GM19397 (cell line): ENCODE data around the gene KCNC4.
A peak's percentile ranks its signal among the peaks of the same experiment; 100 is the strongest.

Source experiments
- ATAC-seq: cut with Tn5 transposase; IDR thresholded peaks from one replicate; pipeline ENCODE4 v1.9.1; 2021; ENCODE audit warnings: mild to moderate bottlenecking, moderate library complexity; ENCODE audit not compliant: unreplicated experiment

The KCNC4 gene

DNA sequence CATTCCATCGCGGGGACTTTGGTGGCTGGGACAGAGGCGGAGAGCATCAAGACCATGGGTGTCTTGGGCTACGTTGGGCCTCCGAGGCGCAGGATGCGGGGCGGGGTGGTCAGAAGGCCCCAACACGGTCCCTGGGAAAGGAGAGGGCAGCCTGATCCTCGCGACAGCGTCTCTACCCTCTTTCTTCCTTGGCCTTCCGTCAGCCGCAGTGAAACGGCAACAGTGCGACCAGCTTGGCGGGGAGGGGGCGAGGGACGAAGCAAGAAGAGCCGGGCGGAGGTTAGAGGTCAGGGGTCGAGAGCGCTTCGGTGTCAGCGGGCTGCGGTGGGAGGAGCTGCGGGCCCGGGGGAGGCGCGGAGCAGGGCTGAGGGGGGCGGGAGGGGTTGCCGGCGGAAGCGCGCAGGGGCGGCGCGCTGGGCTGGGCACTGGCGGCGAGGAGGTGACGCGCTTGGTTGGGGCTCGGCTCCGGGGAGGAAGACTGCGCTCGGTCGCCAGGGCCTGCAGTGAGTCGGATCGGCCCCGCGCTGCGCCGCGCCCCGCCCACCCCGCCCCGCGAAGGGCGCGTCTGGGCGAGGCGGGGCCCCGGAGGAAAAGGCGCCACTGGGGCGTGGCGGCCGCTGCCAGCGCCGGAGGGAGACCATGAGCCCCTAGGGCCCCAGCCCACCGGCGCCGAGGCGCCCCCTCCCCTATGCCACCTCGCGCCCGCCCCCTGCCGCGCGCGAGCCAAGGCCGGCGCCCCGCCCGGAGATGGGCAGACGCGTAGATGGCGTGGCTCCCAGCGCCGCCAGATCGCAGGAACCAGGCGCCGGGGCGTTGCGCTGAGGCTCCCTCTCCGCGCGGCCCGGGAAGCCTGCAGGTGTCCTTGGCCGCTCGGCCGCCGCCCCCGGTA, at the start of gene KCNC4:
Gene KCNC4, plus strand, starts transcription at position 600 of the 889 bp plus-strand sequence. CDS start 1,186 bp downstream, outside the sequence.
- ATAC-seq, result peak; percentile 87

DNA sequence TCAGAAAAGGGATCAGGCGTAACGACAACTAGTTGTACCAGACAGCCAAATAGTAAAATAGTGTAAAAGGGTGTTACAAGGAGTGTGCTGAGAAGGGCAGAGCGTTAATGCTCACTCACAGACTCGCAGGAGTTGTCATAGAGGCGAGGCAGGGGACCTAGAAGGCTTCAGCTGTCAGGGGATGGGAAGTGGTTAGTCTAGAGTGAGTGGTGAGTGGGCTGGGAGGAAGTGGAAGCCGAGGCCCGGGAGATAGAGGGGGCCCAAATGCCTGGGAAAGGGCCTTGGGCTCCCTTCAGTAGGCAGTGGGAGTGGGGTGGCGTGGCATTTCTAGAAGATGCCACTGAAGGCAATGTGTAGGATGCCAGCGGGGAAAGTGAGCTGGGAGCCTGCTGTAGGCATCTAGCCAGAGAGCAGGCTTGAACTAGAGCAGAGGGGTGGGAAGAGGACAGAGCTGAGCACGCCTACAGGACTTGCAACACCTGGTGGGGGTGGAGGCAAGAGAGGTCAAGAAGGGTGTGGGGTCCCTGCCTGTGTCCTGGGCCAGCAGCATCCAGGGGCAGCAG, 49.5 kb upstream of the KCNC4 start:
- ATAC-seq, result no peak

DNA sequence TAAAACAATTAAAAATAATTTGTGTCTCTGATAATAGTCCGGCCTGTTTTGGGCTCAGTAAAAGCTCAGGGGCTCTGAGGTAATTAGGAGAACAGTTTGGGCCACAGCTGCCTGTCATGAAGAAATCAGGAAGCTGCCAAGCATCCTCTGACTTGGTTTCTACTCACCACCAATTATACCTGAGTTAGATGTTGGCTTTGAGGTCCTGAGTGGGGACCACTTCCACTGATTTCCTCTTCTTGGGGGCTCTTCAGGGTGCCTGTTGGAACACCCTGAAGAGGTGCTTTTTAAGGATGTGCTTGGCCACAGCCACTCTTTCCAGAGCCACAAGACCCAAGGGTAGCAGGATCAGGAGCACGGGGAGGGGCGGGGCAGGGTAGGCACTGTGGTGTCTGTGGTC, 48.9 kb upstream of the KCNC4 start:
- no peak for ATAC-seq

DNA sequence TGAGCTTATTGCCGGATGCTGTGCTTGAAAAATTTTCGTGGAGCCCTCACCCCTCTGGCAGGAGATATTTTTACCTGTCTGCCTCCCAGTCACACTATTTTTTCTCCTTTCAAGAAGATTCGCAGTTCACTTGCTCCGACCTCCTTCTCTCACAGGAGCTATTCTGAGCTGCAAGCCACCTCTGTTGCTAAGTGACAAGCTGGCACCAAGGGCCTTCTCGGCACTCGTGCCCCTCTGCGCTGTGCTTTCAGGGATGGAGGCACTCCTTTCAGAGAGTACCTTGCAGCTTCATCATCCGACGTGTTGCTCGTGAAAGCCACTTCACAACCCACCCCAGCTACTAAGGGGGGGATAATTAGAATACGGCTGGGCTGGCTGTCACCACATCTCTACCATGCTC, 48.3 kb upstream of the KCNC4 start:
- ATAC-seq, result no peak

DNA sequence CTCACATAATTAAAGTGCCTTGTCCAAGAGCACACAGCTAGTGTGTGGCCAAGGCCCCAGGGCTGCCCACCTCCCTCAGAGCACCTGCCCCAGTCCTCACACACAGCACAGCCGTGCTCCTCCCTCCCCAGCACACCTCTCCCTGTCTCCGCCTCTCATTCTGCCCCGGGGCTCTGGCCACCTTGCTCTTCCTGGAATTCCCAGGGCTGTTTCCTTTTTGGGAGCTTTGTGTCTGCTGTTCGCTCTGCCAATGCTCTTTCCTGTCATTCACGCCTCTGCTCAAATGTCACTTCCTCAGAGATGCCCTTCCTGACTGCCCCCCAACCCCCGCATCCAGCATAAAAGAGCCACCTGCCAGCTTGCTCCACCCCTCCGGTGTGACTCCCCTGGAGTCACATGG, 46.5 kb upstream of the KCNC4 start:
- no peak for ATAC-seq

DNA sequence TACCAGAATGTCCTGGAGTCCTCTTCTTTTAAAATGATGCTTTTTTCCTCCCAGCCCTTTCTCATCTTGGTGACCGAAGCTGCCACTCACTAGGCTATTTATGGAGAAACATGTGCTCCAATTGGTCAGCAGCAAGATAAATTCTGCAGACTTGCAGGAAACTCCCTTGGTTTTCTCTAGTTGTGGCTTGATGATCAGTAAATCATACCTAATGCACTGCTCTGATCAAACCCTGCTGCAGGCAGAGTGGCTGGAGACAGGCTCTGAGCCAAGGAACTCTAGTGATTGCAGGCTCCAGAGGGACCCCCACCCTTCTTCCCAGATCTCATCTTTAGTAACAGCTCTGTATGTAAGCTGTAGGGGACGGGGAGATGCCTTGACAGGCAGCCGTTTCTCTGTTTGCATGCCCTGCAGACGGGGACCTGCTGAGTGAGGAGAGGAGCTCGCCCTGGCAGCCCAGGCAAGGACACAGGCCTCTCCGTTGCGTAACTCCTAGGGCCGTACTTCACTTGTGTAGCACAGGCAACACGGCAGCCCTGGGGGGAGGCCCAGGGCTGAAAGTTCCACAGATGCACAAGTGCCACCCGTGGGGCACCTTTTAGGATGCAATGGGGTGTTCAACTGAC, 45.3 kb upstream of the KCNC4 start:
- ATAC-seq, result no peak

DNA sequence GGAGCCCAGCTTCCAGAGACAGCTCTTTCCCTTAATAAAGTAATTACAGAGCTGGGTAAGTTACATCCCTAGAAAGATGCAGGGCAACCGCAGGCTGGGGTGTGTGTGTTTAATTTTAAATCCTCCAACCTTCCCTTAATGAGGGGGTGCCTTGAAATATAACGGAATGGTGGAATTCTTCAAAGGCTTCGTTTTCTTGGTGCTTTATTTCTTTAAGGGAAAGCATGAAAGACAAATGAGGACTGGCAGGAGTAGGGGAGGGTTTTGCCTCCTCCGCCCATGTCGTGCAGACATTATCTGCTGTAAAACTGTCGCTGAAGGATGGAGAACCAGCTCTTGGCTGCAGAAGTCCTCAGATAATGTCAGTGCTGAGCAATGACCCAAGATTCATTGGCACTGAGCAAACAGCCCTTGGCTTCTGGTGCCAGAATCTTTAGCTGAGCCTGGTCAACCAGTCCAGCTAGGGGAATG, 44.3 kb upstream of the KCNC4 start:
- no peak for ATAC-seq

DNA sequence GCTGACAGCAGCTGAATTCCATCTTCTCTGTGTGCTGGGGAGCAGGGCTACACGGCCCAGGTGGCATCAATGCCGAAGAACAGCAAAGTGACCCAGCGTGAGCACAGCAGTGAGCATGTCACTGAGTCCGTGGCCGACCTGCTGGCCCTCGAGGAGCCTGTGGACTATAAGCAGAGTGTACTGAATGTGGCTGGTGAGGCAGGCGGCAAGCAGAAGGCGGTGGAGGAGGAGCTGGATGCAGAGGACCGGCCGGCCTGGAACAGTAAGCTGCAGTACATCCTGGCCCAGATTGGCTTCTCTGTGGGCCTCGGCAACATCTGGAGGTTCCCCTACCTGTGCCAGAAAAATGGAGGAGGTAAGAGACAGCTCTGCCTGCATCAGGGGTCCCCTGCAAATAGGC, 43.3 kb upstream of the KCNC4 start:
- ATAC-seq, result no peak

DNA sequence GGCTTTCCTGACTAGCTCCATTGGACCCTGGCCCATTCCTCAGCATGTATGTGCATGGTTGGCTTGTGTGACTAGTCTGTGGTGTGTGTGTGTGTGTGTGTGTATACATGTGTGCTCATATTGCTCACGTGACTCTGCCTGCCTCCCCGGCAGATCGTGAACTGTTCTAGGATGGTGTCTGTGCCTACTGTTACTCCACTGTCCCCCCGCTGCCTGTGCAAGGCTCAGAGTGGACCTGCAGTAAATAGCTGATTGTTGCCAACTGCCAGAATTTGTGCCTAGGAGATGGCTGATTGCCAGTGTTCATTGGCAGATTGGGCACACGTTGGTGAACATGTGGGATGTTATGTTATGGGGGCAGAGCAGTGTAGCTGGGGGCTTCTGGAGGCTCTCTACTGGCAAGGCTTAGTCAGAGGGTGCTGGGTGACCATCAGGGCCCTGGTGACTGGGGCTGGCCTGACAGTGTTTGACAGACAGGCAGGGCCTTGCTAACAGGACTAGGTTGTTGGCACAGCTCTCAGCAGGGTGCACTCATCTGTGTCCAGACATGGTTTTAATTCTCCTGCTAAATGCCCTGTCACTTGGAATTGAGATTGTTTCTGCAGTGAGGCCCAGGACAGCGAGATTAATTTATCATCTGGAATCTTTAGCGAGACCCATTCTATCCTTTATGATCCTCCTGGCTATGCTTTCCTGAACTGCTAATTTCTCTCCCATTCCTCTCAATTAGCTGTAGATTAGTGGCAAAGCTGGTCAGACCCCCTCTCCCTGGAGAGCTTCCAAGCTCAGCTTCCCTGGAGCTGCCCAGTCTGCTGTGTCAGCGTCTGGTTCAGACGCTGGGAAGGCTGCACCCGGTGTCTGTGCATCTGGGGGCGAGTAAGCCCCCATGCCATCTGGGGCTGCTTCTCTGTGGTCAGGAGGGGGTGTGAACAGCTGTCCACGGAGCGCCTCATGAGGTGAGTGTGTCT, 39.1 kb upstream of the KCNC4 start:
- ATAC-seq, result no peak

DNA sequence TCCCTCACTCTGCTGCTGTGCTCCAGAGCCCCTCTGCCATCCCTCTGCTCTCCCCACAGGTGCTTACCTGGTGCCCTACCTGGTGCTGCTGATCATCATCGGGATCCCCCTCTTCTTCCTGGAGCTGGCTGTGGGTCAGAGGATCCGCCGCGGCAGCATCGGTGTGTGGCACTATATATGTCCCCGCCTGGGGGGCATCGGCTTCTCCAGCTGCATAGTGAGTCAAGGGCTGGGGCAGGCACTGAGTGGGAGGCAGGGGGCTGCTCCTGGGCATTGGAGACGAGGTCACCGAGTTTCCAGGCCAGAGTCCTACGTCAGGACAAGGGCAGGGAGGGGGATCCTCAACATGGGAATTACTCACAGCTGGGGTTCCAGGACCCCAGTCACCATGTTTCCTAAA, 38.1 kb upstream of the KCNC4 start:
- ATAC-seq, result no peak

DNA sequence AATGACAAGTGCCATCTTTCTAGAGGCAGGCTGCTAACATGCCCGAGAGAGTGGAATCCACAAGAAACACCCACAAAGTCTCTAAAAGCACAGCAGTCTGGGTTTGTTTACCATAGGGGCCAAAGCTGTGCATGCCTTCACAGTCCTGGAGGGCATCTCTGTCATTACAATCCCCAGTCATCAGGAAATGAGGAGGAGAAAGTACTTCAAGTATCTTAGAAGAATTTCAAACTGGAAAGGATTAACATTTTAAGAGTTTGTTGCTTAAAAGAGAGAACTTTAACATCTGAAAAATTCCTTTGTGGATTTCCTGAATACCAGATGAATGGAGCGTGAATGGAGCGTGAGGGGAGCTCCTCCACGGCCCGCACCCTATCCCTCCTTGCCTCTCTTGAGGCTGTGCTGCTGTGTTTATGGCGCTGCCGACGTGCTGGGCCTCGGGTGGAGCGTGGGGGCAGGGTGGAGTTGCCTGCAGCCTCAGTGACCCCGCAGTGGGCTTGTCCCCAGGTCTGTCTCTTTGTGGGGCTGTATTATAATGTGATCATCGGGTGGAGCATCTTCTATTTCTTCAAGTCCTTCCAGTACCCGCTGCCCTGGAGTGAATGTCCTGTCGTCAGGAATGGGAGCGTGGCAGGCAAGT, 36.5 kb upstream of the KCNC4 start:
- no peak for ATAC-seq

DNA sequence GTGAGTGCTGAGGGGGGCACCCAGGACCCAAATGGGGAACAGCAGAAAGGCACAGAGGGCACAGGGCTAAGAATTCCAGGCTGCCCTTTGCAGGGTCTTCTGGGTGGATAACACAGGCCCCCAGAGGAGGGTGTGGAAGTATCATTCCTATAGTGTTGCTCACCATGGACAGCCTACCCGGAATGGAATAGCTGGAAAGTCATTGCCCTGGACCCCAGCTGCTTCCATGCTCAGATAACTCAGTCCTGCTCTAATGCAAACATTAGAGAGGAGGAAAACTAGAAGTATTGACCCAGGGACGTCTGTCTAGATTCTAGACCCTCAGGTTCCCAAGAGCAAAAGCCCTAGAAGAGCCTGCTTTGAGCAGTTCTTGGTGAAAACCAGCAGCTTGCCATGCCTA, 35.2 kb upstream of the KCNC4 start:
- no peak for ATAC-seq

DNA sequence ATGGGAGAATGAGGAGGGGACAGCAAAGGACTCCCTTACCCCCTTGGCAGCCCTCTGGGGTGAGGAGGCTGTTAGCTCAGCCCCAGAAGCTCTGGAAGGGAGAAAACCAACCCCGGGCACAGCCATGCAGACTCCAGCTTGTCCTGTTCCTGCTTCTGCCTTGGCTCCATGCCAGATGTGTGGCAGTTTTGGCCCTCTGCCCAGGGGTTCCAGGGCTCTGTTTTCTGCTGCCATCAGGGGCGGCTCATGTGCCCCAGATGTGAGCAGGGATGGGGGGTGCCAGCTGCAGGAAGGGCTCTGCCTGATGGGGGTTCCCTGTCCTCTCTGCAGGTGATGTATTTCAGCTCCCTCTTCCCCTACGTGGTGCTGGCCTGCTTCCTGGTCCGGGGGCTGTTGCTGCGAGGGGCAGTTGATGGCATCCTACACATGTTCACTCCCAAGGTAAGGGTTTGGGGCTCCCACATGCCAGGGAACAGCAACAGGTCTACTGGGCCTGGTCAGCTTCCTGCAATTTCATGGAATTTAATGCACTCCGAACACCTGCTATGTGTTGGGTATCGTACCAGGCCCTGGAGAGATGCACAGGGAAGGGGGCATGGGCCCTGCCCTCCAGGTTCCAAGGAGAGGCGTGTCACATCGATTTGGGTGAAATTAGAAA, 33.7 kb upstream of the KCNC4 start:
- no peak for ATAC-seq

DNA sequence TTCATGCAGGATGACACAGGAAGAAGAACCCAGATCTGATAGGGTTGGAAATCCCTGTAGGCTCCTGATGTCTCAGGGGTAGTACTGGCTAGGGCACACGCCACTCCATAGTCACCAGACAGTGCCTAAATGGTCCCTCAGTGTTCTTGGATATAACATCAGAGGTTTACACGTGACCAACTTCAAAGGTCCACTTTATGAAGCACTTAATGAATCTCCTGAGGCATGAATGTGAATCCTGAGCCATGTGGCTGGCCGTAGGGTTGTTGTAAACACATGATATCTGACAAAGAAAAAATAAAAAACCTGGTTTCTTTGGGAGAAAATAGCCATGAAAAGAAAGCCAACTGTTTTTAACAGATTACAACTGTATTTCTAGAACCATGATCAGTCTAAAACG, 32.3 kb upstream of the KCNC4 start:
- ATAC-seq, result no peak

DNA sequence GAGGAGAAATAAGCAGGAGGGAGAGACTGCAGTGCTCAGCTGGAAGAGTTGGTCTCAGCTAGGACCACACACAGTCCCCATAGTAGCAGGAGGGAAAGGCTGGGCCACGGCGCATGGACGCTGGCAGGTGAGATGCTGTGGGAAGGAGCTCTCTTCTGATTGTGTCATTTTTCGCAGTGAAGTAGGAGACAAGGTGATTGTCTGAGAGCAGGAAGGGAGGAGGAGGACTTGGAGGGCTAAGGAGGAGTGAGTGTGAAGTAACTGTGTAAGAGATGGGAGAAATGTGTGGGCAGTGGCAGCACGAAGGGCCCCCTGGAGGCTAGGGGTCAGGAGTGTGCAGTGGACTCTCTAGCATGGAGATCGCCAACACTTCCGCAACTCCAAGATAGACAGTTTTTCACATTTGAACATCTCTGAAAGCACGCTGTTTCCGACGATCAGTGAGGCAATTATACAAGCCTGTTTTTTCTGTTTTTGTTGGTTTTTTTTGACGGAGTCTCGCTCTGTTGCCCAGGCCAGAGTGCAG, 26.4 kb upstream of the KCNC4 start:
- no peak for ATAC-seq

DNA sequence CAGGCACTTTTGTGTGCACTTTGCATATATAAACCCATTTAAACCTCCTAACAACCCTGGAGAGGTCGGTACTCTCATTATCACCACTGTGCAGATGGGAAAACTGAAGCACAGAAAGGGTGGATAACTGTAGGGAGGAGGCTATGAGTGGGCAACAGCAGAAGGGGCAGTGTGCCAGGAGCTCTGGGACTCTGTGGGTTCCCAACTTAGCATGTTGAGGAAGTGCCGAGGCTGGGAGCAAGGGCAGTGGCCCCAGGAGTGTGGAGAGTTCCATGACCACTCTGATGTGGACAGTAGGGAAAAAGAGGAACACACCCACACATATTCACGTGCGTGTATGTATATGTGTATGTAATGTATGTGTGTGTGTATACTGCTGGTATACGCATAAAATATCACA, 25.7 kb upstream of the KCNC4 start:
- ATAC-seq, result no peak

DNA sequence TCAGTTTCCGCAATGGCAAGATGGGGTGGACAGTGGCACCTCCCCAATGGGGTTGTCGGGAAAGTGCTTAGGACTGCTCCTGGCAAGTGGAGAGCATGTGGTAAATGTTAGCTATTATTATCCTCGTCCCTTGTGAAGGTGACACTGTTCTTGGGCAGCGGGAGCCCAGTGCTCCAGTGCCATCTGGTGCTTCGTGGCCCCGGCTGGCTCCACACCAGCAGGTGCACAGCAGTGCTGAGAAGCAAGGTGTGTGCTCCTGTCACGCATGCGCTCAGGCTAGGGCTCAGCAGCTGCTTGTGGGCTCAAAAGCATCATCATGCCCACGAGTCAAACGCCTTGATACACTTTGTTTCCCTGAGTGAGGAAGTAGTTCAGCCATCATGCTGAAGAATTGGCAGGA, 24.9 kb upstream of the KCNC4 start:
- ATAC-seq, result no peak

DNA sequence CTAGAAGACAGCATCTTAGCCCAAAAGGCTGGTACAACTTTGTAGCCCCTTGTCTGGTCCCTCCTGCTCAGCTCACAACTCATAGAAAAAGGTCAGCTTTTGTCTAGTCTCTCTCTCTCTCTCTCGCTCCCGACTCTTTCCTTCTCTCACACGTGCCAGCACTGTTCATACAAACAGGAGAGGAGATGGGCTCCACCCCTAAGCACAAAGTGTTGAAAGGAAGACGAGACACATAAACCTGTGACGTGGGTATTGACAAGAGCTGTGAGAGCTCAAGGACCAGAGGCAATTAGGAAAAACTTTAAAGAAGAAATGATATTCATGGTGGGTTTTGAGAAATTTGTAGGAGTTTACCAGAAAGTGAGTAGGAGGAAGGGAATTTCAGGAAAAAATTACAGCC, 23.6 kb upstream of the KCNC4 start:
- ATAC-seq, result no peak

DNA sequence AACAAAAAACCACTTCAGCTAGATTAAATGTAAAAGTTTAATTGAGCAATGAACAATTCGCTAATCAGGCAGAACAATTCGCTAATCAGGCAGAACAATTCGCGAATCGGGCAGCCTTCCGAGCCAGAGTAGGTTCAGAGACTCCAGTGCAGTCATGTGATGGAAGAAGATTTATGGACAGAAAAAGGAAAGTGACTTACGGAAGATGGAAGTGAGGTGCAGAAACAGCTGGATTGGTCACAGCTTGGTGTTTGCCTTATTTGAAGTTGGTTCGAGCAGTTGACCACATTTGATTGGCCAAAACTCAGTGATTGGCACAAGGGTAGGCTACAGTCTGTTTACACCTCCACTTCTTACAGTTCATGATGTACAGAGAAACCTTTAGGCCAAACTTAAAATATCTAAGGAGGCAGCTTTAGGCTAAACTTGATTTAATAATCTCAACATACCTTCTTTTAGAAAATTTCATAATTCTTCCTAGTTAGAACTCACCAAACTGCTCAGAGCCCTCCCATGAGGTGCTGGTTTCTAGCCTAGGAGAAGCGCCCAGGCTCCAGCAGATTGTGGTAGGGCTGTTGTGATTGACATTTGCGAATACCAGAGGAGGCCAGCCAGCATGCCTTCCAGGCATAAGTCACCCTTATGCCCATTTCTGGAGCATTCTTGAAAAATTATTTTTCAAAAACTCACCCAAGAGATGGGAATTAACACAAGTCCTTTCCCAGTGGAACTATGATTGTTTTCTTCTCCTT, 22.8 kb upstream of the KCNC4 start:
- ATAC-seq, result no peak
